NT2/D1 (cell line): ENCODE results near the gene ADSS1.
"Not testable (repeated sequence)": the region's sequence is repeated elsewhere in the genome, so short reads cannot be mapped to it uniquely, and the experiment has no call there.

Experiments
- DNase-seq: peaks from one replicate; pipeline ENCODE4 v3.0.0-alpha.2; 2011; ENCODE audit warnings: low read depth, low spot score
- H3K27me3 ChIP-seq: 2 replicates; pipeline ENCODE4 v1.6.0; 2011; ENCODE audit warnings: mild to moderate bottlenecking; ENCODE audit not compliant: insufficient read length, insufficient read depth
- H3K36me3 ChIP-seq: 2 replicates; pipeline ENCODE4 v1.6.1; 2011; ENCODE audit warnings: mild to moderate bottlenecking, low read length, mixed read lengths; ENCODE audit not compliant: insufficient read depth, insufficient read length
- H3K4me1 ChIP-seq: 2 replicates; pipeline ENCODE4 v1.5.1; 2011; ENCODE audit not compliant: insufficient read depth, insufficient read length
- H3K4me3 ChIP-seq: 2 replicates; pipeline ENCODE4 v1.5.1; 2011; ENCODE audit warnings: low read depth; ENCODE audit not compliant: insufficient read length
- H3K9ac ChIP-seq: 2 replicates; pipeline ENCODE4 v1.6.0; 2011; ENCODE audit warnings: low read depth; ENCODE audit not compliant: insufficient read length
- H3K9me3 ChIP-seq: 2 replicates; pipeline ENCODE4 v1.5.1; 2011; ENCODE audit warnings: mild to moderate bottlenecking, low read length; ENCODE audit not compliant: insufficient read depth
- SUZ12 ChIP-seq: IDR thresholded peaks from 2 replicates; pipeline ENCODE4 v1.6.1; 2011; ENCODE audit not compliant: insufficient read length, insufficient read depth; ENCODE audit errors: extremely low read depth
- YY1 ChIP-seq: IDR thresholded peaks from 2 replicates; pipeline ENCODE4 v1.6.1; 2011; ENCODE audit not compliant: insufficient read length, insufficient read depth
- ZNF274 ChIP-seq: IDR thresholded peaks from 2 replicates; pipeline ENCODE4 v1.6.1; 2011; ENCODE audit warnings: mild to moderate bottlenecking, low read depth, low read length

ADSS1 gene

GRCh38 chr14:104724407-104724980 is 465 bp downstream of the ADSS1 start:
- peaks cover 16% of the 10 kb centered on the region for H3K36me3 ChIP-seq
- H3K4me3 ChIP-seq: peak overlapping the region; percentile 54
- no peak for DNase-seq
- no peaks in the 10 kb centered on the region for H3K9me3 ChIP-seq
- no peak for TF ChIP-seq ZNF274
- TF ChIP-seq SUZ12: no peak
- no peak for TF ChIP-seq YY1
- H3K4me1 ChIP-seq: peaks cover 18% of the 10 kb centered on the region
- H3K27me3 ChIP-seq: no peaks in the 10 kb centered on the region
- peak overlapping the region; percentile 72 for H3K9ac ChIP-seq

DNA sequence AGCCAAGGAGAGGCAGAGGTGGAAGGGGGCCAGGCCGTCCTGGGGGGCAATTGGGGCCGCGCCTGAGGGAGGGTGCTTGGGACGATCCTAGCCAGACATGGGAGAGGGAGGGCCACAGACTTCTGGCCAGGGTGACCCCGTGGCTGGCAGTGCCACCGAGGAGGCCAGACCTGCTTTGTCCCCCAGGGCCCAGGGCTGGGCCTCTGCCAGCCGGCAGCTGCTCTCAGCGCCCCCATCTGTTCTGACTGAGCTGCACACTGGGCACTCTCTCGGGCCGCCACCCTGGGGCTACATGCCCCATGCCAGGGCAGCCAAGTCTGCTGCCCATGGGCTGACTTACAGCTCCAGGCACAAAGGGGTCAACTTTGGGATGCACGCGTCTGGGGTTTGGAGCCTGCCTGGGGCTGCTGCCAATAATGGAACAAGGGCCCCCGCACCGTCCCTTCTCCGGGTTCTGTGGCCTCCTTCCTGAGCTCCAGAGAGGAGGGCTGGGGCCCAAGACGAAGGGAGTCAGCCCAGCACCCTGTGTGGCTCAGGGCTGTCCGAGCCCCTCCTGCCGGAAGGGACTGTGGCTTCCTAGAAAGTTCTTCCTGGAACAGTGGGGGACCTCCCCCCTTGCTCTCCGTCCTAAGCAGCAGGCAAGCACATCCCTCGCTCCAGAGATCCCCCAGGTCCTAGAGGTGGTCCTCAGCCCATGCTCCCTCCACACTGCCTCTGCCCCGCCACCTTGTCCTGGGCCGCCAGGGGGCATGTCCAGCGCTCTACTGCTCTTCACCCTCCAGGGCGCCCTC is 1.1 kb downstream of the ADSS1 start:
- DNase-seq: no peak
- peaks cover 9% of the 10 kb centered on the region for H3K36me3 ChIP-seq
- peak overlapping the region; percentile 72 for H3K9ac ChIP-seq
- H3K4me3 ChIP-seq: peak overlapping the region; percentile 54
- H3K9me3 ChIP-seq: no peaks in the 10 kb centered on the region
- no peaks in the 10 kb centered on the region for H3K27me3 ChIP-seq
- H3K4me1 ChIP-seq: peaks cover 18% of the 10 kb centered on the region
- TF ChIP-seq YY1 (no peak), SUZ12 (no peak), ZNF274 (no peak)

DNA sequence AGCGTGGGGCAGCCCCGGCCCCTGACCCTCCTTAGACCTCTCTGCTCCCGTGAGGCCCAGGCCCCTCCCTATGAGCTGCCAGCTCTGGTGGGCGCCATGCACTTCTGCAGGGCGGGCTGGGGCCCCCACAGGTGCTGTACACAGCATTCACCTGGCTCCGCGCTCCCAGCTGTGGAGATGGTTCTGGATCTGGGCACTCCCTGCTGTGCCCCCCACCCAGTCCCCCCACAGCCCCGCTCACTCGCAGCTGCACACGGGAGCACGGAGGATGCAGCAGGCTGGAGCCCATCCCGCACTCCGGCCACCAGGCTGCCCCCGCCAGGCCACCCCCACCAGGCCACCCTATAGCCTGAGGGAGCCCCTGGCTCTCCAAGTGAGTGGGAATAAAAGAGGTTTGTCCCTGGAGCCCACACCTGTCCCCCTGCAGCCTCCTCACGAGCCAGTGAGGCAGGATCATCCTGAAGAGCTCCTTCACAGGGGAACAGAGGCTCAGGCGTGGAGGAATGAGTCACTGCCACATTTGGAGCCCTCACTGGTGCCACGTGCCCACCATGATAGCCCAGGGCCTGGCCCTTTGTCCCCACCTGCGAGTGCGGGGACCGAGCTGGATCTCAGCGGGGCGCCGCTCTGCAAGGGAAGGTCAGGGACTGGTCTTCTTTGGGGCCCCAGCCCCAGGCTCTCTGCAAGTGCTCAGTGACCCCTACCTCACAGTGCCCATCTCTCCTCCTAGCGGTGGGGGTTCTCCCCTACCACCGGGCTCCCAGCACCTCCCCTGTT is 1.9 kb downstream of the ADSS1 start:
- H3K9me3 ChIP-seq: no peaks in the 10 kb centered on the region
- no peak overlapping the region for H3K4me3 ChIP-seq
- no peak overlapping the region for H3K9ac ChIP-seq
- DNase-seq: no peak
- H3K4me1 ChIP-seq: peaks cover 18% of the 10 kb centered on the region
- TF ChIP-seq ZNF274 (no peak), SUZ12 (no peak), YY1 (no peak)
- peaks cover 9% of the 10 kb centered on the region for H3K36me3 ChIP-seq
- H3K27me3 ChIP-seq: no peaks in the 10 kb centered on the region

DNA sequence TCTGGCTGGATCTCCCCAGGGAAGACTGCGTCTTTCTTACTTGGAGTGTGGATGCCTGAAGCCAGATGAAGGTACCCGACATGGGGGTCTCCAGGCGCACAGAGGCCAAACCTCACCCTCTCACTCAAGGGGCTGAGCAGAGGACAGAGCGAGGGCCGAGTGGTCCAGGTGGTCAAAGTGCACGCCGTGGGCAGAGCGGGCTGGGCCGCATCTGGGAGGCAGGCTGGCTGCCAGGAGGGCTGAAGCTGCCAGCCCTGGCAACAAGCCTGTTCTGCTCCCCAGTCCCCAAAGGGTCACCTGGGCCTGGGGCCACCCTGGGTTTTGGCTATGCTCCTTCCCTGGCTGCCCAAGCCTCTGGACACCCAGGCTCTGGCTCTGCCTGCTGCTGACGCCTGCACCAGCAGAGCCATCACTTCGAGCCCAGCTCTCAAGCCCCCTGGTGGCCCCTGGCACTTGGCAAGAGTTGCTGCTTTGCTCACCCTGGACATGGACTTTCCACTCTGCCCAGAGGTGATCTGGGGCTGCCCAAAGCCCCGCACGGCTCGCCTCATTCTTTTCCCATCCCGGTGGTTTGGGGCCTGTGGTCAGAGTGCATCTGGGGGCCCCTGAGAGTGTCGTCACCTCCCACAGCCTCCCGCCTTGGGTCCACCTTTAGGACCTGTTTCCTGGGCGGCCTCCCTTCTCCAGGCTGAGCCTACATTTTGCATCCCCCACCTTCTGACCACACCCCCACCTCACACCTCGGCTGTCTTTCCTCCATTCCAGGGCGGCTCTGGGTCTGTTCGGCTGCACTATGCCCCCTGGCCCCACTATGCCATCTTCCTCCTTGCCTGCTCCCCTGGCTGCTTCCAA is 2.8 kb downstream of the ADSS1 start:
- peaks cover 18% of the 10 kb centered on the region for H3K4me1 ChIP-seq
- peaks cover 2% of the 10 kb centered on the region for H3K36me3 ChIP-seq
- no peaks in the 10 kb centered on the region for H3K27me3 ChIP-seq
- no peak for DNase-seq
- H3K9me3 ChIP-seq: no peaks in the 10 kb centered on the region
- H3K4me3 ChIP-seq: no peak overlapping the region
- H3K9ac ChIP-seq: no peak overlapping the region
- TF ChIP-seq YY1 (no peak), SUZ12 (no peak), ZNF274 (no peak)

- Histone ChIP-seq H3K27me3 (no peaks in the 10 kb centered on the region), H3K9me3 (no peaks in the 10 kb centered on the region), H3K36me3 (no peaks in the 10 kb centered on the region), H3K4me1 (peaks cover 12% of the 10 kb centered on the region), H3K9ac (no peak overlapping the region), H3K4me3 (no peak overlapping the region)
- no peak for TF ChIP-seq YY1
- TF ChIP-seq ZNF274: no peak
- TF ChIP-seq SUZ12: no peak
- no peak for DNase-seq
Observed at GRCh38 chr14:104728631-104729030, 4.6 kb downstream of the ADSS1 start.

GRCh38 chr14:104729176-104729834 is 5.3 kb downstream of the ADSS1 start:
- DNase-seq, H3K9me3 ChIP-seq, H3K27me3 ChIP-seq, H3K9ac ChIP-seq, H3K4me3 ChIP-seq, H3K36me3 ChIP-seq: not testable (repeated sequence)
- peaks cover 12% of the 10 kb centered on the region for H3K4me1 ChIP-seq
